ENCODE measurements around the gene NRF1.
"Not testable (repeated sequence)": the region's sequence is repeated elsewhere in the genome, so short reads cannot be mapped to it uniquely, and the experiment has no call there.

GRCh38 chr7:129604021-129604420, 7.5 kb upstream of the NRF1 start:
- not testable (repeated sequence) for TF ChIP-seq POLR2AphosphoS5 (IDR thresholded peaks at IDR 0.05; ENCODE audit: insufficient read depth in 1 of 2, low read depth in 1 of 2); POLR2A (IDR thresholded peaks at IDR 0.05)
- TF ChIP-seq, protein P1, sequence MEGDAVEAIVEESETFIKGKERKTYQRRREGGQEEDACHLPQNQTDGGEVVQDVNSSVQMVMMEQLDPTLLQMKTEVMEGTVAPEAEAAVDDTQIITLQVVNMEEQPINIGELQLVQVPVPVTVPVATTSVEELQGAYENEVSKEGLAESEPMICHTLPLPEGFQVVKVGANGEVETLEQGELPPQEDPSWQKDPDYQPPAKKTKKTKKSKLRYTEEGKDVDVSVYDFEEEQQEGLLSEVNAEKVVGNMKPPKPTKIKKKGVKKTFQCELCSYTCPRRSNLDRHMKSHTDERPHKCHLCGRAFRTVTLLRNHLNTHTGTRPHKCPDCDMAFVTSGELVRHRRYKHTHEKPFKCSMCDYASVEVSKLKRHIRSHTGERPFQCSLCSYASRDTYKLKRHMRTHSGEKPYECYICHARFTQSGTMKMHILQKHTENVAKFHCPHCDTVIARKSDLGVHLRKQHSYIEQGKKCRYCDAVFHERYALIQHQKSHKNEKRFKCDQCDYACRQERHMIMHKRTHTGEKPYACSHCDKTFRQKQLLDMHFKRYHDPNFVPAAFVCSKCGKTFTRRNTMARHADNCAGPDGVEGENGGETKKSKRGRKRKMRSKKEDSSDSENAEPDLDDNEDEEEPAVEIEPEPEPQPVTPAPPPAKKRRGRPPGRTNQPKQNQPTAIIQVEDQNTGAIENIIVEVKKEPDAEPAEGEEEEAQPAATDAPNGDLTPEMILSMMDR (IDR thresholded peaks at IDR 0.05) = not testable (repeated sequence)

Measured in vagina (tissue), 2 donors.